Endothelial cell of hepatic sinusoid (primary cell): ENCODE results near the gene RAD51B.

Experiments used
- in situ Hi-C: cut with HindIII; loops from 2 replicates; pipeline ENCODE4 v1.10.0; 2017; ENCODE audit warnings: low sequenced_read_pairs

The RAD51B gene

DNA sequence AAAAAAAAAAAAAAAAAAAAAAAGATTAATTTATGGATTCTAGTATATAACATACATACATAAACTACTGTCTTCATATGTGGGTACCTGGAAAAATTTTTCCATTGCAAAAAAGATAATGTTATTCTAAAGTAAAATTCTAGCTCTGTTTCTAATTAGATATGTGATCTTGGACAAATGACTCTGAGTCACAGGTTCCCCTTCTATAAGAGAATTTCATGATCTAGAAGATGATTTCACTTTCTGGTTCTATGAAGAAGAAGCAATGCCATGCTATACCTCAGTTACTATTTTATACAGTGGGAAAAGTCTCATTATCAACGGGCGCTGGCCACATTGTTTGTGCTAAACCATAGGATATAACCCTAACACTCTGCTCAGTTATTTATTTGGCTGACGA, 622.0 kb downstream of the RAD51B start:
- in situ Hi-C loops, result no loop called here

DNA sequence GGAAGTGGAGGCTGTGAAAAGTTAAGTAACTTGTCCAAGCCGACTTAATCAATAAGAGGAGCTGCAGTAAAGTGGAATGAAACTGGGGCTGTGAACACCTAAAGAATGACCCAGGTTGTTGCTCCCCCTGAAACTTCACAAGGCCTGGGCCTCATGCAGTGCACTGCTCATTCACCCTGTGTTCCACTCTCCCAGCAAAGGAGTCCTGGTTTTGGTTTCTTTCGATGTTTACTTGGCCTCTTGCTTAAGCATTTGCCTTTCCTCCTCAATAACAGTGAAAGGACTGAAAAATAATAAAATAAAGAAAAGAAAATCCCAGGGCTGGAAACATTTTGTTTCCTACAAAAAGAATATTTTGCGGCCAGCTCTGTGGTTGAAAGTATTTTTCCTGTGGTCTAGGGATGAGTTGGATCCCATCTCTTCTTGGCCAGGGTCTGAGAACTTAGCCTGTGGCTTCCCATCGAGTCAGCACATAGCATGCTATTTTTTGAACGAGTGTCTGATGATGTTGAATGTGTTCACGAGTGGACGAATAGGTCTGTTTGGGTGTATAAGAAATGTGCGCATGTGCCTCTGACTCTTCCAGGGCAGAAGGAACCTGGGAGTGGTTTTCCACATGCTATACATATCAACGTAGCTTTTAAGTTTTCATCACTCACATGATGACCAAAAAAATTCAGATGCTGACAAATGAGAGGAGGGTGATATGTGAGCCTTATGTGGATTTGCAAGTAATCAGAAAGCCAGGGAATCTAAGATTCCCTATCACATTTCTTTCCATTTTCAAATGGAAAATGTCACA, 623.5 kb downstream of the RAD51B start:
- in situ Hi-C loops, result no loop called here

DNA sequence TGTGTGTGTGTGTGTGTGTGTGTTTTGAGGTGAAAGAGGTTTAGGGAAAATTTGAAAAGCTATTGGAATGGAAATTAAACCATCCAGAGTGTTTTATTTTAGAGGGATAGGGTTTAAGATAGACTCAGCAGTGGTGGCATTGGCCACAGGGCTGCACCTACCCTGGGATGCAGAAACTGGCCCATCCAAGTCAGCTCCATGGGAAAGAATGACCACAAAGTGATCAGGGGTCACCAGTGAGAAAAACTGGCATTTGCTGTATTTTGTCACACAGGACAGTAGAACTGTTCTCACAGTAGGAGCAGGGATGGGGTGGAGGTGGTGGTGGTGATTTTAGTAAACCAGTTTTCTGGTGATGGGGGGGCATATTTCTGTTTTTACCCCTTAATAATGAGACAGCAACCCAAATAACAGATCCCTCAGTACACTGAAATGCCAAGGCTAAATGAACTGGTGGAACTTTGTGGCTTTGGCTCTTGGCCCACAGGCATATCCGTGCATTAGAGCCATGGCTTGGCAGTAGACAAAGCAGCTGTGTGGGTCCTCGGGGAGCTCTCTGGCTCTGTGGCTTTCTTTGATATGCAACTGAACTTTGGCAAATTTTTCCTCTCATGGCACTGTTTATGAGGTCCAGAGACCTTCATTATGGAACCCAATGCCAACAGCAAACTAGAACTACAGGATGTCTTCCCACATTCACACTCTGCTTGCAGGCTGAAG, 625.0 kb downstream of the RAD51B start:
- in situ Hi-C loops, result loop anchor here (5.0 kb wide), 1 partner anchor 73 kb away; no protein-coding TSS in a partner anchor

DNA sequence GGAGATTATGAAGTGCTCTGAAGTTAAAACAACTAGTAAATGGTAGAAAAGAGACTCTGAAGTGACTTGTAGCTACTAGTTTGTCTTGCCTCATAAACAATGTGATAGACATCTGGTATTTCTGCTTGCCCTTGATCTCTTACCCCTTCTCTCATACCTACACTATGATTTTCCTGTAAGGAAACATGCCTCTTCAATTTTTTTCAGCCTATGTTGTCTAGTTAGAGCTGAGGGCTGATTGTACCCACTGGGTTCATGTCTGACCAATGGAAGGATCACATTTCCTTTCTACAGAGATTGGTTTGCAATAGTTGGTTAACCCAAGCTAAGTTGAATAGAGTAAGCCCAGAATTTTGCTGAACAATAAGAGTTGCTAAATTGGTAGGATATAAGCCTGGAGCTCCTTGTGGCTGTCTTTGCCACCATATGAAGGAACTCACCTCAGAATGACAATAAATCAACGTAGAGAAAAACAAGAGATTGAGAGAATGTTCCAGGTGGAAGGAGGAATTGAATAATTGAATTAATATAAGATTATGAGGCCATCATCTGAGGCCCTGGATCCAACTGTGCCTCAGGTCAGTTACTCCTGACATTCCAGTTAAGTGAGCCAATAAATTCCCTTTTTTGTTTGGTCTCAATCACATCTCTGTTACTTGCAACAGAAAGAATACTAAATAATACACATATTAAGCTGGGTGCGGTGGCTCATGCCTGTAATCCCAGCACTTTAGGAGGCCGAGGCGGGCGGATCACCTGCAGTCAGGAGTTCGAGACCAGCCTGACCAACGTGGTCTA, 626.9 kb downstream of the RAD51B start:
- in situ Hi-C loops, result loop anchor here (5.0 kb wide), 1 partner anchor 71 kb away; no protein-coding TSS in a partner anchor

DNA sequence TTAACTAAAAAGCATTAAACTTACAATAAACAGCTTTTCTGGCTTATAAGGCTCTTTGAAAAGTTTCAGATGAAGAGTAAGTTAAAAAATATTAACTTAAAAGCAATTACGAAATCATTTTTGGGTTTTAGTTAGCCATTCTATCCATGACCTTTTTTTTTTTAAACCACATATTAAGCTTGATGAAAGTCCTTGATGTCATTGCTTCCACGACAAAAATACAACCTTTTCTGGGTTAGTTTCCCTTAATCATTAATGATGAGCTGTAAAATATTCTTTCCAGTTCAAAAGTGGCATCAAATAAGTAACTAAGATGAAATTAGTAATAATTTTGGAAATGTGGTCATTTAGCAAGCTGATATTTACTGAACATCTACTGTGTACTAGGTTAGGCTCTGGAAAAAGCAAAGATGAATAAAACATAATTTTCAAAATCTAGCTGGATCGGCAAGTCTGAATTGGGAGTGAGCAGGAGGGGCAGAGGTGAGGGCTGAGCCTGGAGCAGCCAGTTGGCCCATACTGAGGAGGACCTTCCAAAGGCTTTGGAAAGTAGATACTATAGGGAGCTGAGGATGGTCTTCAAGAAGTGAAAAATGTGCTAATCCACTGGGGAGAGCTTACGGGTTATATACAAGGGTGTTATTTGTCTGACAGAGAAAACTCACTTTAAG, 628.1 kb downstream of the RAD51B start:
- in situ Hi-C loops, result loop anchor here (5.0 kb wide), 1 partner anchor 70 kb away; no protein-coding TSS in a partner anchor

DNA sequence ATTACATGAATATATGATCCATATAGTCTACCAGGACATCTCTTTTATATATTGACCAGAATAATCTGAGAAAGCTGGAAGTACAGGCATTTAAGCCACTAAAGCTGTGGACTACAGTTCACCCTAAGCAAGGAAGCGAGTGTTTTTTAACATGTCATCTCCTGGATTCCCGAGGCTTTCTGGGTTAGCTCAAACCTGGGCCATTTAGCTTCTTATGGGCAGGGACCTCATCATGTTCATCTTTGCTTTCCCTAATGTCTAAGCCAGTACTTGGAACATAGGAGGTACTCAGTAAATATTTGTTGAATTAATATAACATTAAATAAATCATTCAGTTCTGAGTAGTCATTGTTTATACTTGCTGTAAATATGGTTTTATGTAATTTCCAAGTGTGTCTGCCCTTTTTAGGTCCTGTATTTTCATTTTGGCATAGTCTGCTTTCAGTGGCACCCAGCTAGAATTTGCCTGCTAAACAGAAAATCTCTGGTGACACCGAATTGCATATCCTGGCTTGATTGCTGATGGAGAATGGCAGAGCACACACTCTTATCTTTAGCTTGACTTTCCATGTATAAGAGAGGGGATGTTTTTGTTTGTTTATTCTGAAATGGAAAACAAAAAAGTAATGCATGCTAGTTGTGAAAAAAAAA, 628.8 kb downstream of the RAD51B start:
- in situ Hi-C loops, result loop anchor here (5.0 kb wide), 1 partner anchor 69 kb away; no protein-coding TSS in a partner anchor

DNA sequence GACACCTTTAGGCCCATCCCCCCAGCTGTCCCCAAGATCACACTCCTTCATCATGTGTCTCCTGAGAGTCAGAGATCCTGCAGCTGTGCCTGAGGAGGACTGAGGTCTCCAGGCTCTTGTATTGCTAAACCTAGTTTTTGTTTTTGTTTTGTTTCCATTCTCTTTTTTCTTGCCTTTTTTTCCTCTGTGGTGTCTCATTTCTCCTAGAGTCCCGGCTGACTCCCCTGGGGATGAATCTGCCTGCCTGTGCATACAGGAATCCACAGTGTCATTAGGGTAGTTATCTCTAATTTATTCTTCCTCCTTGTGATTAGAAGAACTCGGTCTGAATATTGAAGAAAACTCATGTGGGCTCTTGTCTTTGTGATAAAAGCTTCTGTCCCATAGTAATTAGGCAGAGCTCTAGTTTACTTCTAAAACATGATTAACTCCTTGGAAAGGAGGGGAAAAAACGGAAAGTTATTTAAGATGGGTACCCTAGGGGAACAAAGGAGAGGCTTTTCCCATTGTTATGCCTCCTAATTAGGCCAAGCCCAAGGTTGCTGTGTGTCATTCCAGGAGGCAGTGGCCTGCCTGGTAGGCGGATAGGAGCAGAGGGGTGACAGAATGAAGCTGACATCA, 630.1 kb downstream of the RAD51B start:
- in situ Hi-C loops, result loop anchor here (5.0 kb wide), 1 partner anchor 68 kb away; no protein-coding TSS in a partner anchor

DNA sequence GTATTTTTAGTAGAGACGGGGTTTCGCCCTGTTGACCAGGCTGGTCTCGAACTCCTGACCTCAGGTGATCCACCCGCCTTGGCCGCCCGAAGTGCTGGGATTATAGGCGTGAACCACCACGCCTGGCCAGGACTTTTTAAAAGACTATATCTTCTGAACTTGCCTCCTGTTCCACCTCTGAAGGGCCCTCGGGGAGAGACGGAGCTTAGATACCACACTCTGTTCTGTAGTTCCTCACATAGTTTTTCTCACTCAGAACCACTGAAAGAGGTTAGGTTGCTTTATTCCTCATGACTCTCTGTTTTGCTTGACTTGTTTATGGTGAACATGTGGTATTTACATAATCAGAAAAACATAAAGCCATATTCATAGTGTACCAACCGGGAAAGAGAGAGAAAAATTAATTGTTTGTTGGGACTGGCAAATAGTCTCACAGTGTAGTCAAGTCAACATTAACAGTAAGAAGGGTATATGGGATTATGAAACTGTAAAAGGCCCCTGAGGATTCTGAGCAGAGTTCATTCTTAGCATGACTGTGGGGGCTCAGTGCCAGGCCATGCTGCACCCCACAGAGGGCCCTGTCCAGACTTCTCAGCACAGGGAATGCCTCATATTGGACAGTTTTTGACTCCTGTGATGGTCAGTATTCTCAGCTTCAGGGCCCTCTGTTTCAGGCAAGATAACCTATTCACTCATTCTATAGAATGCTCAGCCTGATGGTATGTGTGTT, 631.0 kb downstream of the RAD51B start:
- in situ Hi-C loops, result no loop called here

DNA sequence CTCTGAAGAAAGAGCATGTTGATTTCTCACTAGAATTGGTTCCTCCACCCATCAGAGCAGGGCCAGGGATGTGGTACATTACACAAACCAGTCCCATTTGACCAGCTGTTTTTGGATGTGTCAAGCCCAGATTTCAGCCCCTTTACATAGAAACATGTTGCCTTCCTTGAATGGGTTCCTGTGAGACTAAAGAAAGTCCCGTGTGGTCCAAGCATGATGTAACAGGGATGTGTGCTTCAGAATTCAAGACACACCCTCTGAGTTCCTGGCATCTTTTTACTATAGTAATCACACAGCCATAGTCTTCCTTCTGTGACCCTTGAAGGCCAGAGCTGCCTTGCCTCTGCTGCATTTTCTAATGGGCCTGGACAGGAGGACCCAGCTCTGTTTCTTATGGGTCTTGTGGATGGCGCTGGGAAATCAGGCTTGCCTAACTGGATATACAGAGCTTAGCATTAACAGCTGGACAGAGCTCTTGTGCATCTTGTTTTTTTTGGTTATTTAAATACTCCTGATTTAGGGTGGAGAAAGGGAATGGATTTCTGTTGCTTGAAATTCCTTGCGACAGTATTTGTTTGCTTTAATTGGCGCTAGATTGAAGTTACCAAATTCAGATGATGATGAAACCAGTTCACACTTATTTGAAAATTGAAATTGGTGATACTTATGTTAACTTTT, 632.3 kb downstream of the RAD51B start:
- in situ Hi-C loops, result no loop called here

DNA sequence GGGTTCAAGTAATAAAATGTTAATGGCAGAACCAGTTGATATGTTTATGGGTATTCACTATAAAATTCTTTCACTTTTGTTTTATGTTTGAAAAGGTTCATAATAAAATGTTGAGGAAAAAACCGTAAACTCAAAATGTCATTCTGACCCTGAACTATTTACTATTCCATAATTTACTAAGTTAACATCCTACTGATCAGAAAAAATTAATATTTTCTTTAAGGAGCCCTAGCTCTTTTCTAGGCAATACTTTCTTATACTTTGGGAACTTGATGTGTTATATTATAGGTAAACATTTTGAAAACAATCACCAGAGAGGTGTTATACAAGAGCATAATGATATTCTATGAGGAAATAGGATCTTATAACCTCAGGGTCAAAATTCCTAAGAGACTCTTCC, 638.7 kb downstream of the RAD51B start:
- in situ Hi-C loops, result no loop called here

DNA sequence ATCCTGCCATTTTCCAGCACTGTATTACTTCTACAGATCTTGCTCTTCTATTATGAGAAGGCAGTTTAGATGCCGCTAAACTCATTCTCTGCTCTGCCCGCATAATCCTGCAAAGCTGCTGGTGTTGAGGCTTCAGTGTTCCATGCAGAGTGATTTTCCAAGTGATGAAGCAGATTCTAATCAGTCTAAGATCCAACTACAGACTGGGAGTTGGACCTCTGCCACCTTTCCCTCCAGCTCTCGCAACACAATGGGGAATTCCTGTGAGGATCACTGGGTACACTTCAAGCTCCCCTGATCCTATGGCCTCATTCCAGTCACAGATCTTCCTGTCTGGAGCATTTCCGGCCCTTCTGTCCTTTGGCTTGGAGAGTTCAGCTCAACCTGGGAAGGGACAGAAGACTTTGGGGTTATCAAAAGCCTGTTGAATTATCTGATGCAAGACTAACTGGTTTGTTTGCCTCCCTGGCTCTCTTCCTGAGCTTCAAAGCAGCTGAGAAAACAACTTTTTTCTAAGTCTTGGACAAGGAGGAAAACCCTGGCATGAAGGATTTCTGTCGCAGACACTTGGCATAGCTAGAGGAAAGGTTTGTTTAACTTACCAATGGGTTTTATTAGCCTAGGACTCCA, 639.4 kb downstream of the RAD51B start:
- in situ Hi-C loops, result no loop called here

DNA sequence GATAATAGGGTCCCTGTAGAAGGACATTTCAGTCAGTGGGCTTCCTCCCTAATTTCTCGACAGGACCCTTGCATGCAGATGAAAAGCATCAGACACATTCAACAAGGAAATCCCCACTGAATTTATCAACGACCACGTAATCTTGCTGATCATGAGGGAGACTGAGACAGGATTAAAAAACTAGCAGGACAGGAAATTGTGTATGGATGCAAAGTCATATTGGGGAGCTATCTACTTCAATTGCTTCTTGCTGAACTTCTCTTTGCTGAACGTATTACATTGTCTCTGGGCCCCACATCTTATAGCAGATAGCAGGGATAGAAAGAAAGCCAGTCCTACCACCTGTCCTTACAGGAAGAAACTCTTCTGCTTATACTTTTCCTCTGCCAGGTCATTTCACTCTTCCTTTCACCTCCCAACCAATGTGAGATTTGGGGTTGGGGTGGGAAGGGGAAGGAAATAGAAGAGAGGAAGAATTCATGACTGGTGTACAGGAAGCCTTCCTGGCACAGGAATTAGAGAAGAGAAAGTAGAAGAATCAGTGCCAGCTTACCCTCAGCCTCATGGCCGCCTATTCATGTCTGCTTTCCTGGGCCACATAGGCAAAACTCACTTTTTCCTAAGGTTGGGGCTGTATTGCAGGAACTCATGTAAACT, 640.0 kb downstream of the RAD51B start:
- in situ Hi-C loops, result no loop called here

DNA sequence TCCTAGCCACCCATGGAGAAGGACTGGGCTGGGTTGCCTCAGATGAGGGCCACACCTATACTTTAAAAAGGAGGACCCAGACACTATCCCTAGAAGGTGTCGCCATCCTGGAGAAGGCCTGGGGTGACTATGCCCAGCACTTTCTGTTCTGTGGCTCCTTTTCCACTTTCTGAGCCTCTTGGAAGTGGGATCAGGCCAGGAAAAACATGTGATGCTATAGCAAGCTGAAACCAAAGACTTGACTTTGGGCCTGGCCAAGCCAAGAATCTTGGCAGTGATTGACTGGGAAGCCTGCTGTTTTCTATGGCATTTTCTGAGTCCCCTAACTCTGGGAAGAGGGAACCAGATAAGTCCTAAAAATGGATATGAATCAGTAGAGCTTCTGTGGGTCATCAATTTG, 641.0 kb downstream of the RAD51B start:
- in situ Hi-C loops, result no loop called here

DNA sequence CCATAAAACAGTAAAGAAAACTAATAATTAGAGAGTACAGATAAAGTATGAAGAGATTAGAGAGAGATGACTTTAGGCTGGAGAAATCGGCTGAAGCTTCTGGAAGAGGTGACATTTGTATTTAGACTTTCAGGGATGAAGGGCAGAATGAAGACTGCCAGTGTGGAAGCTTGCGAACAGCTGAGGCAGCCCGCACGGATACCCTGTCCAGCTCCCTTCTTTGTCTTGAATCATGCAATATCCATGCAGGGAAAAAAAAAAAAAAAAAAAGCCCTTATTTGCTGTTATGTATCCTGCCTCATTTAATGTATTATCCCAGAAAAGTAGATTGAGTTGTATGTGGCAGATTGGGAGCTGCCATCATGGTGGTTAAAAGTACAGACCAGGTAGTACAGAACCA, 641.5 kb downstream of the RAD51B start:
- in situ Hi-C loops, result no loop called here

DNA sequence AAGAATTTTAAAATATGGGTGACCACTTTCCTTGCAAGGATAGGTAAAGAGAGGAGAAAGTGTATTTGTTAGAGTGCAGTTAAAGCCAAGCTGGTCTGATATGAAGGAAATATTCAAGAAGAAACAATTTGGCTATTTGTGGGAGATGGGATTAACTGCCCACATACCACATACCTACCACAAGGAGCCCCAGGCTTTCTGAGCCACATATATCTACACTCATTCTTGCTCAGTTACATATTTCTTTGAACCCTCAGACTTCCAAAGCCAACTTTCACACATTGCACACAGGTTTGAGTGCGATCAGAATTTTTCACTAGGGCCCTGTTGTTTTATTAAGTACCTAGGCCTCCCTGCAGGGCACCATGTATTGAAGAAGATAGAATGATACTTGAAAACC, 643.1 kb downstream of the RAD51B start:
- in situ Hi-C loops, result no loop called here

DNA sequence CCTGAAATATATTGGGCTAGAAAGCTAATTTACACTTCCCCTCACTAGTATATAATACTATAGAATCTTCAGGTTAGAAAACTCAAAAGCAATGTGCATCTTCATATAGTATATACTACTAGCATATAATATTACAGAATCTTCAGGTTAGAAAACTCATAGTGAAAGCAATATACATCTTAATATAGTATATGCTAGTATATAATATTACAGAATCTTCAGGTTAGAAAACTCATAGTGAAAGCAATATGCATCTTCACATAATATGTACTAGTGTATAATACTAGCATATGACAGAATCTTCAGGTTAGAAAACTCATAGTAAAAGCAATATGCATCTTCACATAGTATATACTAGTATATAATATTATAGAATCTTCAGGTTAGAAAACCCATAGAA, 643.7 kb downstream of the RAD51B start:
- in situ Hi-C loops, result no loop called here

DNA sequence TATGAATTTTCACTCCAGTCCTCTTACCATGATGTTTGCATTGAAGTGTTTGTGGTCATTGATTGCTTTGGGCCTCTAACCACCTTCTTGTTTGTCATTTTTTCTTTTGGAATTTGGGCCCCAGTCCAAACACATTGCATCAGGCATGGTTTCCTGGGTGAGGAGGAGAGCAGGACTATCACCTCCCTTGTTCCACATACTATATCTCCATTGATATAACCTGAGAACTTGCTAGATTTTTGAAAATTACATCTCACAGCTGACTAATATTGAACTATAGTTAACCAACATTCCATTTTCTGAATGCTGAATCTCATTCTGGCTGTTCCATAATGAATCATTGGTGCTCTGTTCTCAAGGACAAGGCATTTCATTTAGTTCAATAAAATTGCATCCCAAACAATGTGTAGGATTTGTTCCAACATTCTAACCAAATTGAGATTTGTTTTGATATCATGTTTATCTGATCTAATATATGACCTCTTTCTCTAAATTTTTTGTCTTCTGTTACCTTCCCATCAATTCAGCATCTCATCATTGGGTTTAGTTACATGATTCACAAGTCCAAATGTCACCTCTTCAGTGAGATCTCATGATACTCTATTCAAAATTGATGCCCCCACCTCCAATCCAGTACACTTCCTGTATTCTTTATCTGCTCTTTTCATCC, 644.3 kb downstream of the RAD51B start:
- in situ Hi-C loops, result no loop called here
